Kidney epithelial cell (primary cell): ENCODE results near the gene TRPM4. TPM values are rescaled to one million over a fixed set of nuclear protein-coding genes. Genes with fewer than 3 reads are reported as not detected.
A peak's percentile ranks its signal among the peaks of the same experiment; 100 is the strongest.
"Not testable (repeated sequence)": the region's sequence is repeated elsewhere in the genome, so short reads cannot be mapped to it uniquely, and the experiment has no call there.

ENCODE experiments used
- DNase-seq: peaks from one replicate; pipeline ENCODE4 v3.0.0-alpha.2; 2010; ENCODE audit warnings: low read depth
- H3K27me3 ChIP-seq: 2 replicates; pipeline ENCODE4 v1.6.0; 2011; ENCODE audit warnings: low read length; ENCODE audit not compliant: control insufficient read depth, insufficient read depth
- H3K36me3 ChIP-seq: 2 replicates; pipeline ENCODE4 v1.5.1; 2011; ENCODE audit warnings: low read length; ENCODE audit not compliant: control insufficient read depth, insufficient read depth
- H3K4me3 ChIP-seq: 2 replicates; pipeline ENCODE4 v1.5.1; 2011; ENCODE audit warnings: low read depth, mild to moderate bottlenecking, control low read depth, low read length
- total RNA-seq: library from RNA; depleted of rRNA; stranded (reverse); fragments of >200 nt; gene quantifications from 2 replicates; pipeline ENCODE4 v1.2.3, GENCODE V29; 2015
- TF ChIP-seq, protein P1 (sequence below): IDR thresholded peaks from 2 replicates; pipeline ENCODE4 v1.5.1; 2011; ENCODE audit warnings: mild to moderate bottlenecking, moderate library complexity, low read length, control low read depth, inconsistent platforms; ENCODE audit not compliant: insufficient read depth, poor library complexity, severe bottlenecking

Gene TRPM4
- total RNA-seq, 1 donor from 2014 or later = 13.5 TPM

- Histone ChIP-seq H3K4me3 (no peak overlapping the region), H3K27me3 (peaks cover 11% of the 10 kb centered on the region), H3K36me3 (no peaks in the 10 kb centered on the region)
- TF ChIP-seq, protein P1, sequence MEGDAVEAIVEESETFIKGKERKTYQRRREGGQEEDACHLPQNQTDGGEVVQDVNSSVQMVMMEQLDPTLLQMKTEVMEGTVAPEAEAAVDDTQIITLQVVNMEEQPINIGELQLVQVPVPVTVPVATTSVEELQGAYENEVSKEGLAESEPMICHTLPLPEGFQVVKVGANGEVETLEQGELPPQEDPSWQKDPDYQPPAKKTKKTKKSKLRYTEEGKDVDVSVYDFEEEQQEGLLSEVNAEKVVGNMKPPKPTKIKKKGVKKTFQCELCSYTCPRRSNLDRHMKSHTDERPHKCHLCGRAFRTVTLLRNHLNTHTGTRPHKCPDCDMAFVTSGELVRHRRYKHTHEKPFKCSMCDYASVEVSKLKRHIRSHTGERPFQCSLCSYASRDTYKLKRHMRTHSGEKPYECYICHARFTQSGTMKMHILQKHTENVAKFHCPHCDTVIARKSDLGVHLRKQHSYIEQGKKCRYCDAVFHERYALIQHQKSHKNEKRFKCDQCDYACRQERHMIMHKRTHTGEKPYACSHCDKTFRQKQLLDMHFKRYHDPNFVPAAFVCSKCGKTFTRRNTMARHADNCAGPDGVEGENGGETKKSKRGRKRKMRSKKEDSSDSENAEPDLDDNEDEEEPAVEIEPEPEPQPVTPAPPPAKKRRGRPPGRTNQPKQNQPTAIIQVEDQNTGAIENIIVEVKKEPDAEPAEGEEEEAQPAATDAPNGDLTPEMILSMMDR = no peak
- DNase-seq = no peak
Observed at GRCh38 chr19:49165111-49165750, 7.6 kb downstream of the TRPM4 start.

DNA sequence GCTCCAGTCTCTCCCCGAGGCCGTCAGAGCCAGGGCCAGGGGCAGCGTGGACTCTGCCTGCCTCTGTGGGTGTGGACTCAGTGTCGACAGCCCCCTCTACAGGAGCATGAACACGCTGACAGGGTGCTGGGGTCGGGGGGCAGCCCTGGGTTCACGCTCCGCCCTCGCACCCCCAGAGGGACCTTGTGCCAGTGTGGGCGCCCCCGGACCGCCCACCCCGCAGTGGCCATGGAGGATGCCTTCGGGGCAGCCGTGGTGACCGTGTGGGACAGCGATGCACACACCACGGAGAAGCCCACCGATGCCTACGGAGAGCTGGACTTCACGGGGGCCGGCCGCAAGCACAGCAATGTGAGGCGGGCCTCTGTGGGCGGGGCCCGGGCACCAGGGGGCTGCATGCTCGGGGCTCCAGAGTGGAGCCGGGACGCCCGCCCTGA lies 8.3 kb downstream of the TRPM4 start:
- DNase-seq = no peak
- H3K4me3 ChIP-seq = no peak overlapping the region
- no peaks in the 10 kb centered on the region for H3K36me3 ChIP-seq
- peaks cover 11% of the 10 kb centered on the region for H3K27me3 ChIP-seq
- TF ChIP-seq, protein P1 = peak; percentile 19

DNA sequence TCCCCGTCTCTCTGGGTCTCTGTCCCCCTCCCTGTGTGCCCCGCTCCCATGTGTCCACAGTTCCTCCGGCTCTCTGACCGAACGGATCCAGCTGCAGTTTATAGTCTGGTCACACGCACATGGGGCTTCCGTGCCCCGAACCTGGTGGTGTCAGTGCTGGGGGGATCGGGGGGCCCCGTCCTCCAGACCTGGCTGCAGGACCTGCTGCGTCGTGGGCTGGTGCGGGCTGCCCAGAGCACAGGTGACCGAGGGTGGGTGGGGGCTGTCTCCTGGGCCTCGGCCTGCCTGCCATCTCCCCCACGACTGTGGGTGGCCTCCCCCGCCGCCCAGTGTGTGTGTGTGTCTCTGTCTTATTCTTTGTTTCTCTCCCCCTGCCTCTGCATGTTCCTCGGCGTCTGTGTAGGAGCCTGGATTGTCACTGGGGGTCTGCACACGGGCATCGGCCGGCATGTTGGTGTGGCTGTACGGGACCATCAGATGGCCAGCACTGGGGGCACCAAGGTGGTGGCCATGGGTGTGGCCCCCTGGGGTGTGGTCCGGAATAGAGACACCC lies 10.3 kb downstream of the TRPM4 start:
- Histone ChIP-seq H3K4me3 (no peak overlapping the region), H3K27me3 (peaks cover 11% of the 10 kb centered on the region), H3K36me3 (no peaks in the 10 kb centered on the region)
- DNase-seq = no peak
- TF ChIP-seq, protein P1 = no peak

- no peaks in the 10 kb centered on the region for H3K36me3 ChIP-seq
- TF ChIP-seq, protein P1 = no peak
- peaks cover 11% of the 10 kb centered on the region for H3K27me3 ChIP-seq
- H3K4me3 ChIP-seq = no peak overlapping the region
- DNase-seq = no peak
Observed at GRCh38 chr19:49168421-49168820, 10.8 kb downstream of the TRPM4 start.

- no peaks in the 10 kb centered on the region for H3K27me3 ChIP-seq
- no peak overlapping the region for H3K4me3 ChIP-seq
- no peak for DNase-seq
- no peaks in the 10 kb centered on the region for H3K36me3 ChIP-seq
- TF ChIP-seq, protein P1 = no peak
Observed at GRCh38 chr19:49173198-49173597, 15.6 kb downstream of the TRPM4 start.

DNA sequence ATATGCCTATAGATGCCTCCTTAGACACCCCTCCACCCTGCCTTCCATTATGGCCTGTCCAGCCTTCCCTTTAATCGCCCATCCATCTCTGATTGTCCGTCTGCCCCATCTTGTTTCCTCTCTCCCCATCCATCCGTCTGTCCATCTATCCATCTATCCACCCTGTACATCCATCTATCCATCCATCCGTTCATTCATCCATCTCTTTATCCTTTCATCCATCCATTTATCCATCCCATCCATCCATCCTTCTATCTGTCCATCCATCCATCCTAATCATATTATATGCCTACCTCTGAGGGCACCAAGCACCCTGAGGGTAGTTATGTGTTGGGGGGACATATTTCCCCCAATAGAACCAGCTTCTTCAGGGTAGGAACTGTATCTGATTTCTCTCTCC lies 23.1 kb downstream of the TRPM4 start:
- H3K4me3 ChIP-seq = no peak overlapping the region
- H3K27me3 ChIP-seq = no peaks in the 10 kb centered on the region
- no peaks in the 10 kb centered on the region for H3K36me3 ChIP-seq
- no peak for DNase-seq
- TF ChIP-seq, protein P1 = no peak

- H3K4me3 ChIP-seq, H3K36me3 ChIP-seq, H3K27me3 ChIP-seq, DNase-seq: not testable (repeated sequence)
Observed at GRCh38 chr19:49182010-49182847, 24.6 kb downstream of the TRPM4 start.
